22Rv1 (cell line): Measurements from ENCODE around the gene SEMA5A.

Source experiments
- CTCF ChIP-seq: fragments of 450-650 bp; IDR thresholded peaks from 2 replicates; pipeline ENCODE4 v1.5.1; 2017; ENCODE audit warnings: mild to moderate bottlenecking
- ZFX ChIP-seq: fragments of 450-650 bp; IDR thresholded peaks from 2 replicates; pipeline ENCODE4 v1.6.1; 2017; ENCODE audit warnings: antibody characterized with exemption, borderline replicate concordance

- TF ChIP-seq CTCF (no peak), ZFX (no peak)
These were observed 371.4 kb downstream of the SEMA5A start for GRCh38 chr5:9174446-9174845.
